KG1 (cell line): ENCODE data around the gene TGFA.

Experiments
- DNase-seq: peaks from one replicate; lab custom pipeline; 2025; lab: John Stamatoyannopoulos, UW

TGFA gene

DNA sequence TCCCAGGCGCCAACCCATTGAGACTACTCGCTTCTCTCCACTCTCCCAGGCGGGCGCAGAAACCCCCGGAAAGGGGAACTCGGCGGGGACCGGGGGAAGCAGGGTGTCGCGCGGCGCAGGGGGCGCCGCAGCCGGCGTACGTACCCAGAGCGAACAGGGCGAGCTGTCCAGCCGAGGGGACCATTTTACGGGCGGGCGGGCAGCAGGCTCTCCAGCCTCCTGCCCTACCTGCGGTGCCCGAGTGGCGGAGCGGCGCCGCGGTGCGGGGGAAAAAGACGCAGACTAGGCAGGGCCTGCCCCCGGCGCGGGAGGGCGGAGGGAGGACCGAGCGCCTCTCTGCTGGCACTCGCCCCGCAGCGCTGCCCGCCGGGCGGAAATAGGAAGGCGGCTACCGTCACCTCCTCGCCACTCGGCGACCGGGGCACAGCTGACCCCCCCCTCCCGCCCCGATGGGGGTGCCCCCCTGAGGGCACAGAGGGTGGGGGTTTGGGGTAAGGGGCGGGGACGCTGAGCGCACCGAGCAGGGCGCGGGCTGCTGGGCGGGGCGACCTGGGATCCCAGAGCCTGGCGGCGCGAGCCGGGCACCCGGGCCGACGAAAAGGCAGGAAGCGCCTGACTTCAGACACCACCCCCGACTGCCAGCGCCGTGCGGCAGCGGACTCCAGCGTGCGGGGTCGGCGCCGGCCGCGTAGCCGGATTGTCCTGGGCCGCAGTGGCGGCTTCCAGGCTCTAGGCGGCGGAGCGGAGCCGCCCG lies at the start of gene TGFA:
Gene TGFA (minus strand): TSS at position 243 of the 754 bp plus-strand sequence. CDS start 59 bp downstream, at position 184.
- DNase-seq, result peak; percentile 24

- no peak for DNase-seq
These were observed 49.4 kb upstream of the TGFA start for GRCh38 chr2:70603066-70603465.

- no peak for DNase-seq
These were observed 44.6 kb upstream of the TGFA start for GRCh38 chr2:70598197-70598596.

GRCh38 chr2:70596739-70597138 lies 43.1 kb upstream of the TGFA start:
- DNase-seq, result no peak

DNA sequence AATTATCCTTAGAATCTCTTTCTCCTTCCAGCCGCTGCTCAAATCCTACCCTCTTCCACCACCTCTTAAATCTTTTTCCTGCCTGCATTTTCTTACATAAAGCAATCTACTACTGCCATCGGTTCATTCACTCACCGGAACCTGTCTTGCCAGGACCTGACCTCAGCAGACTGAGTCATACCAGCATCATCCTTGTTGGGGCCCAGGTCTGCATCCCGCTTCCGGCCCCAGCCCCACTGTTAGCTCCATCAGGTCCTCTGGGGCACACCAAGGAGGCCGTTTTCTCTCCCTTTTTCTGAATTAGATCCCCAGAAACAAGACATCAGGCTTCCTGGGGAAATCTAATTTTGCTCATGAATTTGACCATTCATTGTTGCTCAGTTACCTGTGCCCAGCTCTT lies 42.7 kb upstream of the TGFA start:
- DNase-seq, result no peak

DNA sequence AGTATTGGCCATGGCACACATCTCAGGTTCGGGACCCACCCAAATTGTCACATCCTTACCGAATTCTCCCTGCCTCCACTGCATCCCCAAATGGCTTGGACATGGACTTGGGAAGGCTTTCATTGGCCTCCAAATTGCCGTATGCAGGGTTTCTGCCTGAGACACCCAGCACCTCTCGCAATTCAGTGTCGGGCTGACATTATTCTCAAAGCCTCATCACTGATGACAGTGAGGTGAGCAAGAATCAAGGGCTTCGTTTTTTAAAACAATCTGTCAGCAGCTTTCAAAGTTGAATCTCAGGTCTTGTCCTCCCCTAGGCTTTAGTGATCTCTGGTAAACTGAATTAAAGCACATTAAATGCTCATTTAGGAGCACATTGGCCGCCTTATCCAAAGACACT lies 29.5 kb upstream of the TGFA start:
- no peak for DNase-seq

- DNase-seq, result no peak
These were observed 26.7 kb upstream of the TGFA start for GRCh38 chr2:70580352-70580751.

GRCh38 chr2:70574618-70575017 lies 21.0 kb upstream of the TGFA start:
- DNase-seq, result no peak

DNA sequence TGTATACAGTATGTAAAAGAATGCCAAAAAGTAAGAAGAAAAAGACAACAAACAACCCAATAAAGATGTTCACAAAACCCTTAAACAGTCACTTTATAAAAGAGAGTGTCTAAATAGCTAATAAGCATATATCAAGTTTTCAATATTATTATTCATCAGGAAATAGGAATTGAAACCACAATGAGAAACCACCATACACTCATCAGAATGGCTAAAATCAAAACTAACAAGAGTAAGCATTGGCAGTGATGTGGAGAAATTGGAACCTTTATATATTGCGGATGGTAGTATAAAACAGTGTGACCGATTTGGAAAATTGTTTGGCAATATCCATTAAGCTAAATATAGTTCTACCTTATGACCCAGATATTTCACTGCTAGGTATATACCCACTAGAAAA lies 20.5 kb upstream of the TGFA start:
- DNase-seq, result no peak

DNA sequence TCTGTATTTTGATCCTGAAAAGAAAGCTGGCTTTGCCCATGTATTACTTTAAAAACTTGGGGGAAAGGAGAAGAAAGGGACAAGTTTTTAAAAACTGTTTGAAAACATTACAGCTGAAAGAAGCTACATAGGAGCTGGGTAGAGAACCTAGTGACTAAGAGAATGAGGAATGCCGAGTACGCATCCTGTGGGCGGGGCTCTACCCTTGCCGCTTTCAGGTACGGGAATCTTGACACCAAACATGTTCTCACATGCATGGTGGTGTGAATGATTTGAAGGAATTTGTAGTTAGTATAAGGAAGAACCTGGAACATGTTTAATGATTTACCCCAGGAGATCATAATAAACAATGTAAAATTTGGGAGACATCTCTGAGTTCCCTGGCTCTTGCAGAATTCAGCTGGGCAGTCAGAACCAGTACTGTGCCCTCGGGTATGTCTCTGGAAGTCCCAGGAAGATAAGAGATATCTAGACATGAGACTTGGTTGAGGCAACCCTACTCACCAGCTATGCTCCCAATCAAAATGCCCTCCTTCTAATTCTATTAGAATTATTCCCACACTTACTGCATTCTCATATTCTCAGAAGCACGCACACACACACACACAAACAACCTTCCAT lies 16.5 kb upstream of the TGFA start:
- no peak for DNase-seq

DNA sequence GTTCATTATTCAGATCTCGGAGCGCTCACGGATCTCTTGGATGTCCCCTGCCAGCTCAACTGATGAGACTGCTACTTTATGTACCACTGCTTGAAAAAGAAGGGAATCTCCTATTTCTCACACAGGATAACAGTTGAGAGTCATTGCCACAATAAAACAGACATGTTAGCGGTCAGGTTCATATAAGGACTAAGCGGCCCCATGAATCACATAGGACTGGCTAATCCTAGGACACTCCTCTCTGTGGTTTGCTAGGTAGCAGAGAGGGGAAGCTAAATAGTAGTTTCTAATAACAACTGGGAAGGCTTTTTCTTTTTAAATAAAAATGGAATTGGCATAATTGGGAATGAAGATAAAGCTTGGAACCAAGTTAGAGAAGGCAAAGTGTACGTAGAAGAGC lies 15.9 kb upstream of the TGFA start:
- DNase-seq, result no peak

- DNase-seq, result no peak
These were observed 13.3 kb upstream of the TGFA start for GRCh38 chr2:70566906-70567305.

DNA sequence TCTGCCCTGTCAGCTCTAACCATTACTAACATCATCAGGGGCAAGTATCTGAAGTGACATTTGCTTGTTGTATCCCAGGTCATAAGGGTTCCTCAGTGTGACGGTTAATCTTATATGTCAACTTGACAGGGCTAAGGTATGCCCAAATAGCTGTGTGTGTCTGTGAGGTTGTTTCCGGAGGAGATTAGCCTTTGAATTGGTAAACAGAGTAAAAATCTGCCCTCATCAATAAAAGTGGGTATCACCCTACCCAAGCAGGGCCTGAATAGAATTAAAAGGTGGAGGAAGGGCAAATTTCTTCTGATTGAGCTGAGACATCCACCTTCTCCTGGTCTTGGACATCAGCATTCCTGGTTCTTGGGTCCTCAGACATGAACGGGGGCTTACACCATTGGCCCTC lies 12.8 kb upstream of the TGFA start:
- no peak for DNase-seq

DNA sequence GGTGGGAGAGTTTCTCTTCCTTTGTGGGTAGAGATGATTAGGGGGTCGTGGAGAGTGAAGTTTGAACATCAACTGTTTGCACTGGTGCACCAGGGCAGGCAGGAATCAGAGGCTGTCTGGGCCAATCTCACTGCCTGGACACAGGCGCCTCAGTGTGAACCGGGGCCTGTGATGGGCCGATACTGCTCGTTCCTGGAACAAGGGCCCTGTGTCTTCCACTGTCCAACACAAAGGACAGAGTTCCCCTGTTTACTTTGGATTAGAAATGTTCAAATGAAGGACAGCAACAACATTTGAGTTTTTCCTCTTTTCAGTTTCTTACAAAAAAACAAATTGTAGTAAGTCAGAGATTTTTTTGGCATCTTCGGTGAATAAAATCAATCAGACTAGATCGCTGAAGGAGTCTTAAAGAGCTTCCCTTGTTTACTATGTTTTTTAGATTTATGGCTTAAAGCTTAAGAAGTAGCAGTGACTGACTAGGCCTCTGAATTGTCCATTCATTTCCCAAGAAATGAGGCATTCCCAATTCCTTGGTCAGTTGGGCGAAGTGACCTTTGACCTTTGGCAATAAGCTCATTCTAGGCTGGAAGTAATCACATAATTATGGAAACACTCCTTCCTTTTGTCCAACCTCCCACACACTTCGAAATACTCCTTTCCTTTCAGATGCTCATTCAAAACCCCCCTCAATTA lies 11.6 kb upstream of the TGFA start:
- DNase-seq, result no peak

GRCh38 chr2:70561893-70562292 lies 8.3 kb upstream of the TGFA start:
- no peak for DNase-seq

DNA sequence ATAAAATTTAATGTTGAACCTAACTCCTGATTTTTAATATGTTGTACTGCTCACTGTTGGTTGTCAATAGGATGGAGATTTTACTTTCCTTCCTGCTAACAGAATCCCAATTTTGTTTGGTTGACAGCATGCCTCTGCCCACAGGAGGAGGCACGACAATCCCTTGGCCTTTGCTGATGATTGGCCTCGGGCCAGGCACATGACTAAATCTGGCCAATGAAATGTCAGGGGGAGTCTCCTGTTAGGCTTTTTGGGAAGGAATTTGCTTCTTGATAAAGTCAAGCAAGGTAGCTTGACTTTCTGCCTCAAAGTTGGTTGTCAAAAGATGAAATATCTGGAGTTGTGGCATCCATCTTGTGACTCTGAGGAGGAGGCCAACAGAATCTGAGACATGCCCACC lies 6.8 kb upstream of the TGFA start:
- DNase-seq, result no peak

GRCh38 chr2:70560040-70560439 lies 6.4 kb upstream of the TGFA start:
- DNase-seq, result no peak

DNA sequence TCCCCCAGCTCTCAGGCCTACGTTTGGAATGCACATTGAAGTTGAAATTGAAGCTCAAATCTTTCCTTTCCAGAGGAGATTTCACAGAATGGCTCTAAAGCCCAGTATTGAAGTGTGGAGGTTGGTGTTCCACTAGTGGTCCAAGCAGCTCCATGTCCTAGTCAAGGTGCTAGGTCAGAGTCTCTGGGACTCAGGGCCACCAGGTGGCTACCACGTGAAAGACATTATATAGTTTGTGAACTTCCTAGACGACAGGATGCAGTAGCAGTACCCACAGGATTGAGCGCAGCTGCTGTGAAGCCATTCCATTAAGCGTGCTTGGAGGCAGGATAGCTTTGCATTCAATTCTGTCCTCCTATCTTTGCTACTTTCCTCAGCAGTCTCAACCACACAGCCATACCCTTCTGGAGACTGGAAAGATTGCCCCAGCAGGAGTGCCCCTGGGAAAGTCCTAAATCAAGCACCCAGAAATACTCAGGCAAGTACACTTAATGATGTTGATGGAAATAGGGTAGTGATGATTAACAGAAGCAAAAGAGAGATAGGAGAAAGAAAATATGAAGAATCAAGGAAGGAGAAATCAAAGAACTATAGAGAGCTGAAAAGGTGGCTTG lies 4.7 kb upstream of the TGFA start:
- DNase-seq, result no peak

GRCh38 chr2:70557171-70557838 lies 3.7 kb upstream of the TGFA start:
- DNase-seq, result no peak

- DNase-seq, result no peak
These were observed 3.0 kb upstream of the TGFA start for GRCh38 chr2:70556608-70557007.

DNA sequence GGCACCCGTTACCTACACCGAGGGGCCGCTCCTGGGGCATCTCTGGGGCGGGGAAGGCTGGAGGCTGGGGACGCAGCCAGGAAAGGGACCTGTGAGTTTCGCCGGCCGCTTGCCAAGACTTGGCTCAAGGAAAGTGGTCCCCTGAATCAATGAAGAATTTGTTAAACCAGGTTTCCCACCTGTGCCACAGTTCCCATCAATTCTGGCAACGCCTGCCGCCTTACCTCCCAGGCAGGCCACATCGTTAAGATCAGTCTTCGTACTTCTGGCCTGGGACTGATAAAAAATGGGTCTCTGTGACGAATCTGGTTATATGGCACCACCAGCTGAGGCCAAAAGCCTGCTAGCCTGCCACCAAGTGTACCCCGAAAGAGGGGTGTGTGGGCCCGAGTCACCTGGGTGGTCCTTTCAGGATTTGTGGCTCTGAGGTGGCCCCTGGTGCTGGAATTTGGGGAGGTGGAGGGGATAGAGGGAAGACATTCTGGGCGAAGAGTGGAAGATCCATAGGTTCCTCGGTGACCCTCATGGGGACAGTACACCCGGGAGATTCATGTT lies 789 bp upstream of the TGFA start:
- no peak for DNase-seq

DNA sequence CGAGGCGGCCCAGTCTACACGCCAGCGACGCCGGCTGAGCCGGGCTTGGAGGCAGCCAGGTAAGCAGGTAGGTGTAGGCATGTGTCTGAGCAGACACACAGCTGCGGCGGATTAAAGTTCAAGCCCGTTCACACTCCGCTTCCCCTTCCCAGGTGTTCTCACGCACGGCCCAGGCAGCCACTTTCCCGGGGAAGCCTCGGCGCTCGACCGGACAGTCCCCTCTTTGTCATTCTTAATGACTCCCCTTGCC lies 367 bp downstream of the TGFA start:
- no peak for DNase-seq
